ENCODE data around the gene PHB1.
"Not testable (repeated sequence)": the region's sequence is repeated elsewhere in the genome, so short reads cannot be mapped to it uniquely, and the experiment has no call there.

The PHB1 gene

GRCh38 chr17:49439305-49439672 is 24.6 kb upstream of the PHB1 start:
- no peak for DNase-seq

- no peak for DNase-seq
Observed at GRCh38 chr17:49438436-49439278, 24.0 kb upstream of the PHB1 start.

- no peak for DNase-seq
Observed at GRCh38 chr17:49437696-49438435, 23.2 kb upstream of the PHB1 start.

GRCh38 chr17:49436174-49436573 is 21.5 kb upstream of the PHB1 start:
- no peak for DNase-seq

GRCh38 chr17:49435671-49436029 is 21.0 kb upstream of the PHB1 start:
- no peak for DNase-seq

- no peak for DNase-seq
Observed at GRCh38 chr17:49434821-49435670, 20.4 kb upstream of the PHB1 start.

- no peak for DNase-seq
Observed at GRCh38 chr17:49433000-49433694, 18.5 kb upstream of the PHB1 start.

- no peak for DNase-seq
Observed at GRCh38 chr17:49431743-49432142, 17.1 kb upstream of the PHB1 start.

GRCh38 chr17:49425004-49425286 is 10.3 kb upstream of the PHB1 start:
- DNase-seq, result no peak

- DNase-seq, result not testable (repeated sequence)
Observed at GRCh38 chr17:49424276-49425003, 9.8 kb upstream of the PHB1 start.

- DNase-seq, result no peak
Observed at GRCh38 chr17:49422714-49423113, 8.0 kb upstream of the PHB1 start.

- DNase-seq, result not testable (repeated sequence)
Observed at GRCh38 chr17:49419761-49420160, 5.1 kb upstream of the PHB1 start.

GRCh38 chr17:49418754-49419740 is 4.4 kb upstream of the PHB1 start:
- not testable (repeated sequence) for DNase-seq

GRCh38 chr17:49414271-49414621 is 436 bp downstream of the PHB1 start:
- no peak for DNase-seq

- no peak for DNase-seq
Observed at GRCh38 chr17:49409066-49409465, 5.6 kb downstream of the PHB1 start.

GRCh38 chr17:49407981-49408501 is 6.6 kb downstream of the PHB1 start:
- DNase-seq, result peak; percentile 88

- no peak for DNase-seq
Observed at GRCh38 chr17:49407086-49407485, 7.6 kb downstream of the PHB1 start.

GRCh38 chr17:49406421-49407061 is 8.1 kb downstream of the PHB1 start:
- DNase-seq, result no peak

GRCh38 chr17:49404906-49405305 is 9.8 kb downstream of the PHB1 start:
- no peak for DNase-seq

- DNase-seq, result no peak
Observed at GRCh38 chr17:49404361-49404760, 10.3 kb downstream of the PHB1 start.
